AG09319 (cell line): ENCODE results near the gene MRAP2.

Source experiments
- DNase-seq: peaks from one replicate; pipeline ENCODE4 v3.0.0-alpha.2; 2010; ENCODE audit warnings: low read depth; ENCODE audit errors: extremely low read depth
- TF ChIP-seq, protein P1 (sequence below): IDR thresholded peaks from 2 replicates; pipeline ENCODE4 v1.5.1; 2011; ENCODE audit warnings: low read depth, mild to moderate bottlenecking, inconsistent platforms, low read length, moderate library complexity

MRAP2 gene

DNA sequence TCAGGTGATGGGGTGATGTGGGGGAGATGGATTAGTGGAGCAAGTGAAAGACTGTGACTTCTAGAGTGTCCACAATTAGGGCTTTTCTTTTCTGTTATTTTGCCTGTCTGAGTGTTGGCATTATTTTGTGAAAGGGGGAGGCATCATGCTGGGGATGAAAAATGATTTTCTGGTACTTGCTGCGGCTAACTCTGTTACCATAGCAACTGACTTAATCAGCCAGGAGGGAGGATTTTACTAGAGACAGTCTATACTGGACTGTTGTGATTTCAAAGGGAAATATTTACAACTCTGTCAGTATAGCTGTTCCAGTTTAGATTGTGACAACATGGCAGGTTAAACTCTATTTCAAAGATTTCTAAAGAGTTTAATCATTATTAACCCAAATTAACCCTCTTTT, 30.4 kb upstream of the MRAP2 start:
- TF ChIP-seq, protein P1, sequence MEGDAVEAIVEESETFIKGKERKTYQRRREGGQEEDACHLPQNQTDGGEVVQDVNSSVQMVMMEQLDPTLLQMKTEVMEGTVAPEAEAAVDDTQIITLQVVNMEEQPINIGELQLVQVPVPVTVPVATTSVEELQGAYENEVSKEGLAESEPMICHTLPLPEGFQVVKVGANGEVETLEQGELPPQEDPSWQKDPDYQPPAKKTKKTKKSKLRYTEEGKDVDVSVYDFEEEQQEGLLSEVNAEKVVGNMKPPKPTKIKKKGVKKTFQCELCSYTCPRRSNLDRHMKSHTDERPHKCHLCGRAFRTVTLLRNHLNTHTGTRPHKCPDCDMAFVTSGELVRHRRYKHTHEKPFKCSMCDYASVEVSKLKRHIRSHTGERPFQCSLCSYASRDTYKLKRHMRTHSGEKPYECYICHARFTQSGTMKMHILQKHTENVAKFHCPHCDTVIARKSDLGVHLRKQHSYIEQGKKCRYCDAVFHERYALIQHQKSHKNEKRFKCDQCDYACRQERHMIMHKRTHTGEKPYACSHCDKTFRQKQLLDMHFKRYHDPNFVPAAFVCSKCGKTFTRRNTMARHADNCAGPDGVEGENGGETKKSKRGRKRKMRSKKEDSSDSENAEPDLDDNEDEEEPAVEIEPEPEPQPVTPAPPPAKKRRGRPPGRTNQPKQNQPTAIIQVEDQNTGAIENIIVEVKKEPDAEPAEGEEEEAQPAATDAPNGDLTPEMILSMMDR, result no peak
- DNase-seq, result no peak

DNA sequence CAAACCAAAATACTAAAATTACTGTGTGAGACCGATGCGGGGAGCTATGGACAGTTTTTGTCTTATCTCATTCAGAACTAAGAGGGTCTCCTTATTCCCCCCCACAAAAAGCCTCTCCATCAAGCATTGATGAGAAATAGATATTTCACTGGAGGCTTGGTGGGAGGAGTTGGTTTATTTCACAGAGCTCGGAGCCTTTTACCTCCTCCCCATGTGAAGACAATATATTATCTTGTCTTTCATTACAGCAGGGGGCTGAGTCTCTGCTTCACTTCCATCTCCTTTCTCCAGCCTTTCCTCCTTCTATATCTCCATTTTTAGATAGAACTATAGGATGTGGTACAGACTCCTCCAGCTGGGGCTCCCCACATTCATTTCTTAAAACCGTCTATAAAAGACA, 29.9 kb upstream of the MRAP2 start:
- TF ChIP-seq, protein P1, result no peak
- DNase-seq, result no peak

DNA sequence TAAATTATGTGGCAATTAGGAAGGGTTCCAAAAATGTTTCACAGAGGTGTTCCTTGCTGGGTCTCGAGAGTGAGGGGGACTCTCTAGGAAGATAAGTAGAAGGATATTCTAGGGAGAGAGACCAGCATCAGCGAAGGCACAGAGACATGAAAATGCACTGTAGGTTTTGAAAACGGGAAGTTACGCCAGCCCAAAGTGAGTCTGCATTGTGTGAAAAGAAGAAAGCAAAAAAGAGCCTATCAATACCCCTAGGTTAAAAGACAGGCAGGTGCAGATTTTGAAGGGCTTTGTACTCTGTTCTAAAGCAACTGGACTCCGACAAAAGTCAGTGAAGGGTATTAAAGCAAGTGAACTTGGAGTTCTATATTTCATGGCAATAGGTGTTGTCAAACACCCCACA, 25.7 kb upstream of the MRAP2 start:
- TF ChIP-seq, protein P1, result no peak
- no peak for DNase-seq

DNA sequence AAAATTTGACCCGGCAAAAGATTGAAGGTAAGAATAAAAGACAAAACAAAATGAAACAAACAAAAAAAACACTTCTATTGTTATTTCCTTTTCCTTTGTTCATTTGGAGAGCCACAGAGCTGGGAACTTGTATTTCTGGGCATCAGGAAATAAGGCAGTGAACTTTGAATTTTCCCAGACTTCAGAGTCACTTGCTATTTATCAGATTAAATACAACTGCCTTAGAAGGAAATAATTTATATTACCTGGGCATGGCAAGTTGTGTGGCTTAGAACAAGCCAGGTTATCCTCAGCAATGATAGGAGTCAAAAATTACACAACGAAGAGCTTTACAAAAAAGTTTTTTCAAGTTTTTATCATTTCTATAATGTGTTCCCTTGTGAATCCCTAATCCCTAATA, 20.2 kb upstream of the MRAP2 start:
- TF ChIP-seq, protein P1, result no peak
- DNase-seq, result no peak

DNA sequence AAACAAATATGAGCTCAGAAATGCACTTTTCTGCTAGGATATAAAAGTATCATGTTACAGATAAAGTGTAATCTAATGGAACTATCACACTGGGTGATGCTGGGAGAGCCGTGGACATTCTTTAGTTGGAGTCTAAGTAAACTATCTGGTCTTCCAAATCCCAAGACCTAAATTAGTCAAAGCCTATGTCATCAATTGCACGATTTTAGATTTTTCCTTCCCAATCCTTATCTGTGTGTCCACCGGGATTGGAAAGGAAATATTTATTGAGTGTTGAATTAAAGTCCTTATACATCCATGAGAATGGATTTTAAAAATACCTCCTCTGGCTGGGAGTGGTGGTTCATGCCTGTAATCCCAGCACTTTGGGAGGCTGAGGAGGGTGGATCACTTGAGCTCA, 19.6 kb upstream of the MRAP2 start:
- TF ChIP-seq, protein P1, result no peak
- DNase-seq, result no peak

DNA sequence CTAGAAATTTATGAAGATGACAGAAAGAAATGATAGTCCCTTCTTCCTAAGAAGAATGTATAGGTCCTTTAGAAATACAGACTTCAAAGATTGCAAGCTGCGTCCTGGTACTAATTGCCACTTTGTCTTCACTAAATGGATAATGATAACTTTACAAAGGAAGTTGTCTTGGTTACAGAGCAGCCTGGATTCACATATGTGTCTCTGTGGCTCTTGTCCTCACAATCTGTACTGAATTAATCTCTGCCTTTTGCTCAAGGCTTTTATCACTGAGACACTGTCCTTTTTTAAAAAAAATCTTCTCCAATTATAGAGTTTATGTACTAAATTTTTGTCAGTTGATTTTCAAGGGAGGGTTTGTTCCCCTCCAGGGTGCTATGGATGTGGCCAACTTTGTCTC, 17.5 kb upstream of the MRAP2 start:
- TF ChIP-seq, protein P1, result no peak
- no peak for DNase-seq

DNA sequence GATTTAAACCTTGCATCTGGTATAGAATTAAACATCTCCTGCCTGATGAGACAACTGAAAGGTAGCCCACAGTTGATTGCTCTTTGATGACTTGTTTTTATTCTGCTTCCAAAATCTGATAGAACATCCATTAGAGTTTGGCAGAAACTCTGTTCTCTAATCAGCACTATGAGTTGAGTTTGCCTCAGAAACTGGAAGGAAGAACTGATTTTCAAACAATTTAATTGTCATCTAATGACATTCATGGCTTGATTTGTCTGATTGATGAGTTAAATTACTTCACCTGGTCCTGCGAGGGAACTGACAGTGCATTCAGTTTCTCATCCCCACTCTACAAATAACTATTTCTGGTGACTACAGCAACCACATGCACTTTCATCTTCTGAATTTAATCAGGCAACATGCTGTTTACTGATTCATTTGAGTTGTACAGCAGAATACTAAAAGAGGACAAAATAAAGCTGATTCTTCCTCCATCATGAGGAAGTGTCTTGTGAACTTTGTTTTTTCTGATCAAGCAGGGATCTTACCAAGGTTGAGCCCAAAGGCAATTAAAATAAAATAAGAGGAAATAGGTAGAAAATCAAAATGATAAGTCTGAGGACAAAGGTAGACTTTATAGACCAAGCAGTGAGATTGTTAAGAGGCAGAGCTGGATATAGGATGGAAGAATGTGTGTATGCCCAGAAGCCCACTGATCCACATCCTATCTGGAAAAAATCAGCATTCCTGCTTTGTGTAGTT, 15.7 kb upstream of the MRAP2 start:
- DNase-seq, result no peak
- TF ChIP-seq, protein P1, result no peak
